ENCODE results near the gene HIC1.

Gene HIC1

DNA sequence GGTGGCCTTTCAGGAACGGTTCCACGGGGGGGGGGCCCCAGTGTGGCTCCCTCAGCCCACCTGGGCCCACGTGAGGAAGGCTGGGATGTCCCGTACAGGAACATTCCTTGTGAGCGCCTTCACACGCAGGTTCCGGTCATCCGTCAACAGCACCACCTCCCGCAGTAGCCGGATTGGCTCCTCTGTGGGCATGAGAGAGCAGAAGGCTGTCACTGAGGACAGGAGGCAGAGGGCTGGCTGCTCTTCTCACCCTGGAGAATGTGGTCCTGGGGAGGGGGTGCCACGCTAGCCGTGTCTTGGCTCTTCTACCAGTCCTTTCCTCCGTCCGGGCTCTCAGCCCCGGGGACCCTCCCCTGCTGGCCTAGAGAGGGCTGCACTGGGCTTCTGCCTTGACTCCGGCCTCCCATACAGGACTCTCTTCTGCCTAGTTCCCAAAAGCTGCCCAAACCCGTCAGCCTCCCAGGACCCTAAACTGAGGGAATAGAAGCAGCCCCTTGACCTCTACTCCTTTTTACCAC, 6.6 kb downstream of the HIC1 start:
- DNase-seq: no peak

DNA sequence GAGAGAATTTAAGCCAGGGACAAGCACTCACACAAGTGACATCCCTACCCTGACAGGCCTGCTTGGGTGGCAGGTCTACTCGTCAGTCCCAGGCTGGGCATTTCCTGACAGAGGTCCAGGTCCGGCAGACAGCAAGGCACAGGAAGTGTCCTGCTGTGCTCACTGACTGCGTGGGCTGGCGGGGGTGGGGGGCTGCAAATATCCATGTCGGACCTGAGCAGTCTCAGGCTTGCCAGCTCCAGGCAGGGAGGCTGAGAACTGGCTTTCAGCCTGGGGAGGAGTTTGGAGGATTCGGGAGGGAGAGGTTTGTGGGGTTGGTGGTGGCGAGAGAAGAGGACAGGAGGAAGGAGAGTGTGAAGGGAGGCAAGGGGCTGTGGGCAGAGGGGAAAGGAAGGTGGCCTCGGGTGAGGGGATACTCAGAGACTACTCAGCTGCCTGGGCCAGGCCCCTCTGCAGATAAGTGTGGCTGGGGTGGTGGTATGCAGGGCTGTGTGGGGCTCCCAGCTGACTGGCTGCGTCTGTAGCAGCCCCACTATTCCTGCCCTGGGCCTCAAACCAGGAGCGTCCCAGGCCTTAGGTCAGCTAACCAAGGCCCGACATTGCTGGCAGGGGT, 7.8 kb downstream of the HIC1 start:
- DNase-seq: no peak

DNA sequence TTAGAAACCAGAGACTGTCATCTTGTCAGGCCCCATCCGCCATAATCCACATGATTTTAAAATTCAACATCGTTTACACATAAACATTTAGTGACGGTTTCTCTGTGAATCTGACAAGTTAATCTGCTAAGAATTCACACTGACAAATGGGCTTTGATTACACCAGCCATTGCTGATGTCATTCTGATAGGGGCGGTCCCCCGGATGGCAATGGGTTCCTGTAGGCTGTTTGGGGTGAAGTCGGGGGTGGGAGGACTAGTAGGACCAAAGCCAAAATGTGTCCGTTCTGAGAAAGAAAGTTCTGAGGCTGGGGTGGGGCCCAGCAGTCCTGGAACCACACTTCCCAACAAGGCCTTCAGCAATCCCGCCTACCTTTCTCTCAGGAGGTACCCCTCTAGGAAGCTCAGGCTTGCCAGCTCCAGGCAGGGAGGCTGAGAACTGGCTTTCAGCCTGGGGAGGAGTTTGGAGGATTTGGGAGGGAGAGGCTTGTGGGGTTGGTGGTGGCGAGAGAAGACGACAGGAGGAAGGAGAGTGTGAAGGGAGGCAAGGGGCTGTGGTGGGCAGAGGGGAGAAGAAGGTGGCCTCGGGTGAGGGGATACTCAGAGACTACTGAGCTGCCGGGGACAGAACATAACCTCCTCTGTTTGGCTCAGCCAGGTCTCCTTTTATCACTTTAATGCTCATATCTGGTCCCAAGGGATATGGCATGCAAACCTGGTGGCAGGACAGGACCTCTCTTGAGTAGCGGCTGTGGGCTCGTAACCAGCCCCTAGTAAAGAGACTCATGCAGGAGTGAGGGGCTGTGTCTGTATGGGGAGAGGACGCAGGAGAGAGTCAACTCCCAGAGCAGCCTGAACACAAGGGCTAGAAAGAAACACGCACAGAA, 8.6 kb downstream of the HIC1 start:
- DNase-seq: no peak

GRCh38 chr17:2064147-2064489, 9.2 kb downstream of the HIC1 start:
- no peak for DNase-seq

DNA sequence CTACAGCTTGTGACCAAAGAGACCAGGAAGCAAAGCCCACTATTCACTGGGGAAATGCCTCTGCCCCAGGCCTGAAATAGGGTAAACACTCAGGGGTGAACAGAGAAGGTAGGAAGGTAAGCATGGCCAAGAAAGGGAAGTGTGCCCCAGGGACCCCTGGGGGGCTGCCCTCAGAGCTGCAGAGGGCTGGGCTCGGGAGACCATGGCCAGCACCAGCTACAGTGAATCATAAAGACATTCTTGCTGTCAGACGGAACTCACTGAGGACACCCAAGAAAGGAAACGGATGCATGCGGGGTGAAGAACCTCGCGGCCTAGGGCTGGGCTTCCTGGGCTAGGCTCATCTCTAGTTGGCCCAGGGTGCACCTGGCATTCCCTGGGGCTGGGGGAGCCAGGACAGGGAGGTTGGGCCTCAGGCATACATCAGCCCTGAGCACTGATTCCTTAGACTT, 9.6 kb downstream of the HIC1 start:
- no peak for DNase-seq

- no peak for DNase-seq
These were observed 10.3 kb downstream of the HIC1 start for GRCh38 chr17:2064980-2065785.

DNA sequence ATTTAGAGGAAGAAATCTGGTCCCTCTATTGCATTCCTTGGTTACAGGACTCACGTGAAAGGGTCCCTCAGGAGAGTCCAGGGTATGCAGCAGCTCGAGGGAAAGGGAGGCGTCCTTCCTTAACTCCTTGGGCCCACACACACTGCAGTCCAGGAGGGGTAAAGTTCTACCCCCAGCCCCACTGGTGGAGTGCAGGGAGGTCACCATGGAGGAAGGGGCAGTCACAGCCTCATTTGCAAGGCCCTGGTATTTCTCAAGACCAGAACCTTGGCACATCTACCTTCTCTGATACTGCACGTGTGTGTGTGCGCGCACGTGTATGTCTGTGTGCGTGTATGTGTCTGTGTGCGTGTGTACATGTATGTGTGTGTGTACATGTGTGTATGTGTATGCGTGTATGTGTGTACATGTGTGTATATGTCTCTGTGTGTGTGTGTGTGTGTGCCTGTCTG, 11.1 kb downstream of the HIC1 start:
- DNase-seq: no peak

- no peak for DNase-seq
These were observed 12.2 kb downstream of the HIC1 start for GRCh38 chr17:2067048-2067561.

DNA sequence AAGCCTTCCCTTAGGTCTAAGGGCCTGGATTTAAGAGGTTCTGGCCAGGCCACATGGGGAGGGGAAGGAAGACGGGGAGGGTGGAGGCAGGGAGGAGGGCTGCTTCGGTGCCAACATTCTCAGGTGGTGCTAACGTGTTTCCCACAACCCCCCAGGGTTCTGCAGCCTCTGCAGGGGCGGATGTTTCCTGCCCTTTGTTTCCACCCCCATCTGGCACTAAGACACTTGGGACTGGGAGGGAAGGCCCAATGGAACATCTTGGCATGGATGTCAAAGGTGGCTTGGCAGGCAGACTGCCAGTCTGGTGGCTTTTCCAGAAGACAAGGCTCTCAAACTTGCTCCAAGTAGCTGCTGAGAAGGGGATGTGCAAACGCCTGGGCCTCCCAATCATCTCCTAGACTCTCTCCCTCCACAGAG, 12.7 kb downstream of the HIC1 start:
- no peak for DNase-seq

DNA sequence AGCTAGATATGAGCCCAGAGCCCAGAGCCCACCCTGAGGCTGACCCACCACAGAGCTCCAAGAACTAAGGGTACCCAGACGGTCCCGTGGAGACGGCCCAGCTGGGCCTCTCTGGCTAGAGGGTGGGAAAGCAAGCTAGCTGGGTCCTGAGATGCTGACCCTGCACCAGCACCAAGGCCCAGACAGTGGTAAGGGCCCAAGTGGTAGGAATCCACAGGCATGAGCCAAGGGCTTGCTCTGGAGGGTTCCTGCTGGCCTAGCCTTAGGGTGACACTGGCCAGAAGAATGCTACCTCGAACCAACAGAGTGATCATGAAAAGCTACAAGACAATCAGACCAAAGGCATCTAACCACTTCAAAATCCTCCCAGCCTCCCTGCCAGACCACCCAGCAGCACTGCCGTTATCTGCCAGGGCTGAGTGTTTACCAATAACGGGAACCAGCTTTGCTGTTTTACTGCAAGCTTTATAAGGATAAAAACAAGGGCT, 13.2 kb downstream of the HIC1 start:
- DNase-seq: no peak

DNA sequence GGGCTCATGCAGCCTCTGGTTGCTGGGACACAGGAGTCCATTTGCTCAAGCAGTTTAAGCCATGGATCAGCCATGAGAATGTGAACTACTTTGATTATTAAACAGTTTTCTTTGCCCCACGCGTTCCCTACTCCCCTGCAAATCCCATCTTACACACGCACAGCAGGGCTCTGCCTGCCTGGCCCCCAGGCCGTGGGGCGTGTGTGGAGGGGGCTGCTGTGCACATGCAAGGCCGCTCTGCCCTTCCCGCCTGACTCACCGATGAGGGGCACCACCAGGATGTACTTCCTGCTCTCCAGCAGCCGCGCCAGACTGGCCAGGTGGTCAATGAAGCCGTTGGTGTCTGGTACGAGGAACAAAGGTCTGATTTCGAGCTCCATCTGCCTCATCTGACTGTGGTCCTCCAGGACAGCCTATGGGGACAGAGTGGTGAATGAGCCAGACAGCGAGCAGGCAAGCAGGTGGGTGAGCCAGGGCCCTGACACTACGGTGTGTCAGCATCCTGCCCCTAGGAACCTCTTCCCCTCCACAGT, 13.7 kb downstream of the HIC1 start:
- no peak for DNase-seq

DNA sequence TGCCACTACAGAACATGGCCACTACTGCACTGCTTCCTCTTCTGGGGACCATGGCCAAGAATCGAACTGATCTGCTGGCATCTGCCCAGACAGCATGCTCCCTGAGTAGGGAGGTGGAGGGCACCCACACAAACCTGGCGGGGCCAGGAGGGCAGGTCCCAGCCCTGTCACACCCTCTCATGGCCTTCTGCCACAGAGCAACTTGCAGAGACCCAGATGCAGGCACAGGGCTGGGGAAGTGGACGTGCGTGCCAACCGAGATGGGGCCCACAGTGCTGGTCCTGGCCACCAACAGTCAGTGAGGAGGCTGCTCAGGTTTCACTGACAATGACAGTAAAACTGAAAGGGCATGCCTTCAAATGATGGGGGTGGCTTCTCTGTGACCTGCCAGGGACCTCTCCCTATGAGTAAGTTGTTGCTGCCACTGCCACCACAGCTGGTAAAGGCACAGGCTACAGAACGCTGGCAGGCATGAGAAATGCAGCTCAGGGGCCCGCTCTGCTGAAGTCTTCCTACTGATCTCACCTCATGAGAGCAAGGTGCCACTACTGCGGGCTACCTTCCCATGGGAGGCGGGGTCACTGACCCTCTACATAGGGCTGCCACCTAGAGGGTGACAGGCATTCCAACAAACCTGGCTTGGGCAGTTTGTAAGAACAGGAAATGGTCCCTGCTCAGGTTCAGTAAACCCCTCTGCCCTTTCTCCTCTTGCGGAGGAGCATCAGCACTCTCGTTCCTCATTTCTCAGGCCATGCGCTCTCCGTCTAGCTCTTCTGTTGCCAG, 15.5 kb downstream of the HIC1 start:
- DNase-seq: no peak

- DNase-seq: no peak
These were observed 16.1 kb downstream of the HIC1 start for GRCh38 chr17:2071024-2071385.

DNA sequence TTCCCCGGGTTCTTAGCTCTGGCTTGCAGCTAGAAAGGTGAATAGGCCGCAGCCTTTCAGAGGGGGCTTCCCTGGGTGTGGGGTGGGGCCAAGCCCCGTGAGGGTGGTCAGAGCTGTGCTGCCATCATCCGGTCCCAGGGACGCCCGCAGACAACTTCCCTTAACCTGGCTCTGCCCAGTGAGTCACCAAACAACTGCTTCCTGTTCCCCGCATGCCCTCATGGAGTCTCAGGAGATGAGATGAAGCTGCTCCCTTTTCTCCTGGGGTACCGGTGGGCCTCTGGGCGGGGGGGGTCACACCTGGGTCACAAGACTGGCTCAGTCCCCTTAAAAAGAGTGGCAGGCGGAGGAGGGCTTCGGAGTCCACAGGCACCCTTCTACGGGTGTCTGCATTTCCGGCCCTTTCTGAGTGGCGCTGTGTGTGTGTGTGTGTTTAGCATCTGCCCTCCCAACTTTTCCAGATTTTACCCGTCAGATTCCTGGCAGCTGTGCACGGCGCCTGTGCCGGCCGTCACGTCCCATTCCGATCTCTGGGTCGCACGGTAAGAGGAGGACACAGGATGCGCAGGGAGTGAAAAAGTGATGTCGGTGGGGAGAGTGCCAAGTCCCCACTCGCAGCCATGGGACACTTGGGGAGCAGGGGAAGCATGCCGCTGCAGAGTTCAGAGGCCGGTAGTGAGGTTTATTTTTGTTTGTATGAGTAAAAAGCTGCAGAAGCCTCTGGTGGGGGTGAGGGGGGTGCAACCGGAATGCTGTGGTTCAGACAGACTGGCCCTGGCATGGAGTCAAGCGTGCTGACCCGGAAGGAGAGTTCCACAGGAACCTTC, 16.8 kb downstream of the HIC1 start:
- DNase-seq: no peak

DNA sequence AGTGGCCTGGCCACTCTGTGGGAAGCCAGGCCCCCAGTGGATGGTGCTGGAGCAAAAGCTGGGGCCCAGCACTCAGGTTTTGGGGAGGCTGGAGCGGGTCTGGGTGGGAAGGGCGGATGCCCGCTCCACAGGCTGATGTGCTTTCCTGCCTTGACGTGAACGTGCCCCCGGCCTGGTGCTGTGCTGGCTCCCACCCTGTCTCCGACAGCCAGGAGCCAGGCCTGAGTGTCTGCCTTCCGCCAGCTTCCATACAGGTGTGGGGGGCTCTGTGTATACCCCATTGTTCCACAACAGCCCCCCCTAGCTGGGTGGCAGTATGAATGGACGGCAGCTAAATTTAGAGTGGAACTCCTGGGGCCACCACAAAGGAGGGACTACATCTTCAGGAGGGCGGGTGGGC, 20.0 kb downstream of the HIC1 start:
- no peak for DNase-seq

DNA sequence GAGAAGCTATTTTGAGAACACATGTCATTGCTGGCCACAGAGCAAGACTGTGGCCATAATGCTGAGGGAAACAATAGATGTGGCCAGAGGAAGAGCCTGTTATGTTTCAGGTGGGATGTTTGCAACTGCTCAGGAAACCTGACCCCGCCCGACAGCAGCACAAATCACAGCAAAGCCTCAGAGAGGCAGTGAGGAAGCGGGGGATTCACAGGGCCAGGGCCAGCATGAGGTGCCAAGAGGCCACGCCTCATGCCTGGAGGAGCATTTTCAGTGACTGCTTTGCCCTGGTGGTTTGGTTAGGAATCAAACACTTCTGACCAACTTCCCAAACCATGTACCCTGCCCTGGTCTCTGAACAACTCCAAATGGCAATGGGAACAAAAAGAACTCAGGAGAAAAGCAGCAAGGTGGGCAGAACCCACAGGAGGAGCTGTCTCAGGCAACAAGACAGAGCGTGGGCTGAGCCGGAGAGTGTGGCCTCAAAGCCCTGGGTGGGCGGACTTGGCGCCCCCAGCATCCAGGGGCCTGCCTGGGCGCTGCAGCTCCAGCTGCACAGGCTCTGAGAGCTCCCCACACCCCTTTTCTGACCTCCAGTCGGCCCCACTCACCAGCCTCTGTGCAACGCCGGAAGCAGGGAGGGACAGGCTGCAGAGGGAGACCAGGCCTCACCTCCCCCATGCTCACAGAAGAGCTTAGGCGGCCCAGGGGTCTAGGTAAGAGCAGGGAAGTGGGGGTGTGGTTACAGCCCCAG, 20.6 kb downstream of the HIC1 start:
- DNase-seq: no peak

- no peak for DNase-seq
These were observed 21.4 kb downstream of the HIC1 start for GRCh38 chr17:2076087-2076984.

- no peak for DNase-seq
These were observed 22.1 kb downstream of the HIC1 start for GRCh38 chr17:2077040-2077439.

- no peak for DNase-seq
These were observed 26.7 kb downstream of the HIC1 start for GRCh38 chr17:2081564-2081963.
